HUES48 (cell line): Measurements from ENCODE around the gene CDH5.
"Not testable (repeated sequence)": the region's sequence is repeated elsewhere in the genome, so short reads cannot be mapped to it uniquely, and the experiment has no call there.

Source experiments
- H3K27ac ChIP-seq: one replicate; pipeline ENCODE4 v1.7.0; 2013; ENCODE audit warnings: low read depth, low read length, inconsistent platforms
- H3K27me3 ChIP-seq: 2 replicates; pipeline ENCODE4 v1.6.1; 2013; ENCODE audit warnings: mild to moderate bottlenecking, low read length; ENCODE audit not compliant: control insufficient read depth, insufficient read depth
- H3K36me3 ChIP-seq: 2 replicates; pipeline ENCODE4 v1.6.1; 2013; ENCODE audit warnings: low read length; ENCODE audit not compliant: control insufficient read depth, insufficient read depth
- H3K4me1 ChIP-seq: 2 replicates; pipeline ENCODE4 v1.6.1; 2013; ENCODE audit warnings: mild to moderate bottlenecking, low read length; ENCODE audit not compliant: control insufficient read depth, insufficient read depth
- H3K4me3 ChIP-seq: 2 replicates; pipeline ENCODE4 v1.5.1; 2013; ENCODE audit warnings: mild to moderate bottlenecking, low read depth, low read length
- H3K9ac ChIP-seq: 2 replicates; pipeline ENCODE4 v1.6.1; 2013; ENCODE audit warnings: mild to moderate bottlenecking, low read depth, low read length, moderate library complexity
- H3K9me3 ChIP-seq: 2 replicates; pipeline ENCODE4 v1.6.1; 2013; ENCODE audit warnings: low read length; ENCODE audit not compliant: control insufficient read depth, insufficient read depth

The CDH5 gene

GRCh38 chr16:66446737-66447136 is 80.2 kb downstream of the CDH5 start:
- Histone ChIP-seq H3K27ac (no peak overlapping the region), H3K27me3 (peaks cover 4% of the 10 kb centered on the region; the same call in 1 of the 2 replicates), H3K9ac (no peak overlapping the region), H3K4me1 (no peaks in the 10 kb centered on the region; the same call in 1 of the 2 replicates), H3K4me3 (no peak overlapping the region), H3K9me3 (no peaks in the 10 kb centered on the region), H3K36me3 (no peaks in the 10 kb centered on the region)

GRCh38 chr16:66447491-66447890 is 81.0 kb downstream of the CDH5 start:
- Histone ChIP-seq H3K4me1 (no peaks in the 10 kb centered on the region; the same call in 1 of the 2 replicates), H3K27me3 (peaks cover 4% of the 10 kb centered on the region; the same call in 1 of the 2 replicates), H3K9me3 (no peaks in the 10 kb centered on the region), H3K36me3 (no peaks in the 10 kb centered on the region), H3K9ac (no peak overlapping the region), H3K4me3 (no peak overlapping the region), H3K27ac (no peak overlapping the region)

- Histone ChIP-seq H3K9me3 (no peaks in the 10 kb centered on the region), H3K9ac (no peak overlapping the region), H3K4me1 (no peaks in the 10 kb centered on the region), H3K36me3 (no peaks in the 10 kb centered on the region), H3K27me3 (peaks cover 4% of the 10 kb centered on the region; the same call in 1 of the 2 replicates), H3K4me3 (no peak overlapping the region), H3K27ac (no peak overlapping the region)
Measured at GRCh38 chr16:66451548-66451947, 85.1 kb downstream of the CDH5 start.

GRCh38 chr16:66453230-66453629 is 86.7 kb downstream of the CDH5 start:
- not testable (repeated sequence) for H3K9me3 ChIP-seq, H3K9ac ChIP-seq, H3K4me1 ChIP-seq, H3K27me3 ChIP-seq, H3K36me3 ChIP-seq, H3K4me3 ChIP-seq, H3K27ac ChIP-seq
